HepG2 (cell line): ENCODE data around the gene NOX3. TPM values are rescaled to one million over a fixed set of nuclear protein-coding genes. Genes with fewer than 3 reads are reported as not detected.

Experiments
- ATF2 ChIP-seq: sonication (generic); formaldehyde crosslinking; IDR thresholded peaks from 2 replicates; pipeline ENCODE4 v1.4.0; 2020; ENCODE audit warnings: missing genetic modification reagents
- ATF6 ChIP-seq: sonication (generic); formaldehyde crosslinking; conservative IDR thresholded peaks from 2 replicates; pipeline ENCODE4 v1.4.0; 2020; ENCODE audit warnings: missing genetic modification reagents
- CCDC6 ChIP-seq: sonication (generic); formaldehyde crosslinking; IDR thresholded peaks from 2 replicates; pipeline ENCODE4 v1.8.1; 2022; ENCODE audit warnings: mild to moderate bottlenecking, missing genetic modification reagents, moderate library complexity
- ESRRA ChIP-seq: sonication (generic); formaldehyde crosslinking; IDR thresholded peaks from 2 replicates; pipeline ENCODE4 v1.5.1; 2020; ENCODE audit warnings: mild to moderate bottlenecking, low read depth, missing genetic modification reagents
- GRHL1 ChIP-seq: sonication (generic); formaldehyde crosslinking; conservative IDR thresholded peaks from 2 replicates; pipeline ENCODE4 v1.8.0; 2022; ENCODE audit warnings: missing genetic modification reagents
- GTF3A ChIP-seq: sonication (generic); formaldehyde crosslinking; conservative IDR thresholded peaks from 2 replicates; pipeline ENCODE4 v1.4.0; 2020; ENCODE audit warnings: mild to moderate bottlenecking, missing genetic modification reagents
- IKZF4 ChIP-seq: sonication (generic); formaldehyde crosslinking; IDR thresholded peaks from 2 replicates; pipeline ENCODE4 v1.5.1; 2020; ENCODE audit warnings: borderline replicate concordance, mild to moderate bottlenecking, low read depth, missing genetic modification reagents; ENCODE audit errors: not compliant biosample characterization
- ISX ChIP-seq: sonication (generic); formaldehyde crosslinking; conservative IDR thresholded peaks from 2 replicates; pipeline ENCODE4 v1.5.0; 2020; ENCODE audit warnings: missing genetic modification reagents
- MED13 ChIP-seq: sonication (generic); formaldehyde crosslinking; IDR thresholded peaks from 2 replicates; pipeline ENCODE4 v1.5.0; 2020; ENCODE audit warnings: missing genetic modification reagents
- NFE2L1 ChIP-seq: sonication (generic); formaldehyde crosslinking; IDR thresholded peaks from 2 replicates; pipeline ENCODE4 v1.4.0; 2020; ENCODE audit warnings: missing genetic modification reagents, mild to moderate bottlenecking, borderline replicate concordance
- NFYB ChIP-seq: sonication (generic); formaldehyde crosslinking; IDR thresholded peaks from 2 replicates; pipeline ENCODE4 v1.4.0; 2020; ENCODE audit warnings: missing genetic modification reagents
- PHF21A ChIP-seq: sonication (generic); formaldehyde crosslinking; IDR thresholded peaks from 2 replicates; pipeline ENCODE4 v1.5.0; 2020; ENCODE audit warnings: mild to moderate bottlenecking, missing genetic modification reagents
- THRA ChIP-seq: sonication (generic); formaldehyde crosslinking; IDR thresholded peaks from 2 replicates; pipeline ENCODE4 v1.4.0; 2020; ENCODE audit warnings: missing genetic modification reagents, borderline replicate concordance
- U2AF2 ChIP-seq: fragments of 200-400 bp; formaldehyde crosslinking; IDR thresholded peaks from 2 replicates; pipeline ENCODE4 v1.6.1; 2017; ENCODE audit warnings: low read depth, mild to moderate bottlenecking, low read length
- ZFP36 ChIP-seq: fragments of 150-350 bp; IDR thresholded peaks from 2 replicates; pipeline ENCODE4 v1.6.1; 2018; ENCODE audit warnings: borderline replicate concordance, low read length, low read depth; ENCODE audit not compliant: partially characterized antibody
- ZNF296 ChIP-seq: sonication (generic); formaldehyde crosslinking; conservative IDR thresholded peaks from 2 replicates; pipeline ENCODE4 v1.5.0; 2020; ENCODE audit warnings: mild to moderate bottlenecking, missing genetic modification reagents
- ZNF660 ChIP-seq: sonication (generic); formaldehyde crosslinking; IDR thresholded peaks from 2 replicates; pipeline ENCODE4 v1.5.1; 2020; ENCODE audit warnings: mild to moderate bottlenecking, low read depth, missing genetic modification reagents, borderline replicate concordance
- ZNF710 ChIP-seq: sonication (generic); formaldehyde crosslinking; IDR thresholded peaks from 2 replicates; pipeline ENCODE4 v1.5.0; 2020; ENCODE audit warnings: mild to moderate bottlenecking, missing genetic modification reagents, borderline replicate concordance
- ZNF713 ChIP-seq: sonication (generic); formaldehyde crosslinking; IDR thresholded peaks from 2 replicates; pipeline ENCODE4 v1.4.0; 2020; ENCODE audit warnings: mild to moderate bottlenecking, missing genetic modification reagents
- ZNF747 ChIP-seq: sonication (generic); formaldehyde crosslinking; IDR thresholded peaks from 2 replicates; pipeline ENCODE4 v1.8.1; 2023; ENCODE audit warnings: missing genetic modification reagents, mild to moderate bottlenecking, borderline replicate concordance
- polyA plus RNA-seq, 8 experiments: library from polyadenylated mRNA; depleted of rRNA in 3 of 8; stranded (reverse) in 7 of 8; unstranded in 1 of 8; fragments of >200 nt; fragmentation: Illumina TruSeq in 4 of 8; extraction: Trizol in 4 of 8; gene quantifications; 2 replicates each; pipeline versions ENCODE4 v1.2.1 to v1.2.3, GENCODE V29; 2011 to 2016; ENCODE audit warnings: low read depth in 4 of 8, missing spikeins in 1 of 8, mixed read lengths in 1 of 8; ENCODE audit not compliant: insufficient read depth in 1 of 8
- total RNA-seq, 5 experiments: library from RNA; depleted of rRNA; stranded (reverse); fragments of >200 nt; fragmentation: Illumina TruSeq; extraction: Trizol; gene quantifications; 2 replicates each; pipeline ENCODE4 v1.2.3, GENCODE V29; 2016; ENCODE audit warnings: low read depth in 1 of 5

Gene NOX3
- total and polyA plus RNA-seq, 2 of the 13 experiments (the other 11 are each of a cell fraction or from before 2014, with no cell fraction given), result 0.09 to 0.18 TPM

- TF ChIP-seq ZNF710 (CRISPR knock-in tag) (peak; percentile 98), ATF6 (CRISPR knock-in tag) (0 out of 2 replicates have a peak, but pooled peaks have one; percentile 56), MED13 (peak; percentile 100), THRA (peak; percentile 99), CCDC6 (peak; percentile 92; the same call in 1 of the 2 replicates), IKZF4 (CRISPR knock-in tag) (no peak), ZNF747 (CRISPR knock-in tag) (peak; percentile 99; the same call in 1 of the 2 replicates), ZNF660 (CRISPR knock-in tag) (no peak), ZNF296 (CRISPR knock-in tag) (no peak), NFYB (peak; percentile 56), ISX (CRISPR knock-in tag) (no peak), ZFP36 (no peak), ATF2 (CRISPR knock-in tag) (peak; percentile 99), GRHL1 (CRISPR knock-in tag) (no peak), ZNF713 (CRISPR knock-in tag) (no peak), GTF3A (CRISPR knock-in tag) (0 out of 2 replicates have a peak, but pooled peaks have one; percentile 79), U2AF2 (no peak), NFE2L1 (CRISPR knock-in tag) (no peak), PHF21A (CRISPR knock-in tag) (peak; percentile 98), ESRRA (CRISPR knock-in tag) (peak; percentile 95)
These were observed 56.4 kb downstream of the NOX3 start (continued) for GRCh38 chr6:155399062-155399744.
